Stimulated activated CD4-positive, alpha-beta T cell treated with anti-CD3 and anti-CD28 coated beads, Interleukin-2, amount 100 ng/mL, for 24 hours (primary cell): ENCODE measurements around the gene VCL.

Experiments
- DNase-seq, 2 donors: peaks; one replicate each; pipeline ENCODE4 v3.0.0-alpha.2; 2020

VCL gene

GRCh38 chr10:74160013-74160412, 162.1 kb downstream of the VCL start:
- no peak for DNase-seq

- no peak for DNase-seq
These were observed 165.6 kb downstream of the VCL start for GRCh38 chr10:74163319-74164068.

DNA sequence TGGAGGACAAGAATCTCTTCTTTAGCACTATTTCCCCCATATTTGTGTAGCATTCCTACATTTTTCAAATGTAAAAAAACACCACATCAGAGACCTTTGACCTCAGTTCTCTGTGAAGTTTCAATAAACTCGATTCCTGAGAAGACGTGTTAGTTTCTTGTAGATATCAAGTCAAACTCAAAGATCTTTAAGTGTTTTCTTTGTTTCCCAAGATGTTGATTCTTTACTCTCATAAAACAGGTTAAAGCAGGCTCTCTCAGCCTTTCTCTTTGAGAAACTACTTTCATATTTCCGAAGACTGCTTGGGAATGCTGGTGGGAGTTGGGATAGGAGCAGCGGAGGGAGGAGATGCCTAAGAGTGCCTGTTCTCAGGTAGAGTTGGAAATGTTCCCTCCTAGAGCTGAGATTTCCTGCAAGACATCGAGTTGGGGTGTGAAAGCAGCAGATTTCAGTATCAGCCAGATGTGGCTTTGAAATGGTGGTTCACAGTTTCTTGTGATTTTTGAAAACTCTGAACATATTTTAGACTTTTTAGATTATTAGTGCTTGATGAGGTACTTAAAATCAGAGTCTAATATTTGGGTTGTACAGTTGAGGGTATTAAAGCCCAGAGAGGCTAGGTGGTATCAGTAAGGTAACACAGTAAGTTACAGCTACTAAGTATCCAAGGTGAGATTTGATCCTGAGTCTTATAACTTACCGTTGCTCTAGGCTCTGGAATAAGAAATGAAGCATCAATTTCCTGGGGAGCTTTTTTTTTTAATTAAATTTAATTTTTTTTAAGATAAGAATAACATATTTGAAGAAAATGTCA, 167.0 kb downstream of the VCL start:
- no peak for DNase-seq

DNA sequence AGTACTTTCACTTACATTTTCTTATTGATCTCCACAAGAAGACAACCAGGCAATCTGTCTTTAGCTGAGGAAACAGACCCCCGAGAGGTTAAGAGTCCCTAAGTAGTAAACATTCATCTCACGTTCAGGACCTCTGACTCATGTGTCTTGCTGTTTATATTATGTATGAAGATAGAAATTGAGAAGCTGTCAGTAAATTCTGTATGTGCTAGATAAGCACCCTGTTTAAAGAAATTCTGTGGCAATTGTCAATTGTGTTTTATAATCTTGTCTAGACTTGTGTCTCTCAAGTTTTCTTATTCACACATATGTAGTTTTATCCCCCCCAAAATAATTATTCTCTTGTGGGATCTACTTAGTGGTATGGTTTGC, 167.6 kb downstream of the VCL start:
- DNase-seq: no peak

DNA sequence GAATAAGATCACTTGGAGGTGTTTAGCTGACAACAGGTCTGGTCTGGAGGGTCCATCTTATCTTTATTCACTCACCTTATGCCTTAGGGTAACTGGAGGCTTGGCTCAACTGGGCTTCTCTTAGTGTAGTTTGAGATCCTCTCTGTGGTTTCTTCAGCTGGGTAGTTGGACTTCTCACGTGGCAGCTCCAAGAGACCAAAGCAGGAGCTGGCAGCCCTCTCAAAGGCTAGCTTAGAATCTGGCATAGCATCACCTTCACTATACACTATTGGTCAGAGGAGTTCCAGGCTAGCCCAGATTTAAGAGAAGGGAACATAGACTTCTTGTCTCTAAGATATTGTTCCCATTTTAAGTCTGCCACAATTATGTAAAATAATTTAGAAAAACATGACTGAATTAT, 169.5 kb downstream of the VCL start:
- DNase-seq: no peak
